Bronchial epithelial cell (primary cell): Measurements from ENCODE around the gene CCDC28B. TPM values are rescaled to one million over a fixed set of nuclear protein-coding genes. Genes with fewer than 3 reads are reported as not detected.

Experiments used
- DNase-seq: peaks from one replicate; pipeline ENCODE4 v3.0.0-alpha.2; 2010; ENCODE audit warnings: low read depth
- FAIRE-seq: peaks from 2 replicates; lab custom pipeline; 2011; peaks lifted over from hg19 to GRCh38; lab: Jason Lieb, UNC
- H3K27me3 ChIP-seq: 2 replicates; pipeline ENCODE4 v1.5.1; 2011; ENCODE audit warnings: low read length; ENCODE audit not compliant: control insufficient read depth, insufficient read depth
- H3K36me3 ChIP-seq: 2 replicates; pipeline ENCODE4 v1.5.1; 2011; ENCODE audit warnings: low read length; ENCODE audit not compliant: control insufficient read depth, insufficient read depth
- H3K4me3 ChIP-seq: 2 replicates; pipeline ENCODE4 v1.5.1; 2011; ENCODE audit warnings: mild to moderate bottlenecking, low read depth, low read length, control low read depth
- CTCF ChIP-seq: IDR thresholded peaks from 2 replicates; pipeline ENCODE4 v1.5.1; 2011; ENCODE audit warnings: mild to moderate bottlenecking, moderate library complexity, low read length, control low read depth, inconsistent platforms; ENCODE audit not compliant: insufficient read depth, severe bottlenecking
- total RNA-seq: library from RNA; depleted of rRNA; stranded (reverse); fragments of >200 nt; gene quantifications from 2 replicates; pipeline ENCODE4 v1.2.1, GENCODE V29; 2014

The CCDC28B gene
- total RNA-seq, 1 donor from 2014 or later = 2.9 TPM

DNA sequence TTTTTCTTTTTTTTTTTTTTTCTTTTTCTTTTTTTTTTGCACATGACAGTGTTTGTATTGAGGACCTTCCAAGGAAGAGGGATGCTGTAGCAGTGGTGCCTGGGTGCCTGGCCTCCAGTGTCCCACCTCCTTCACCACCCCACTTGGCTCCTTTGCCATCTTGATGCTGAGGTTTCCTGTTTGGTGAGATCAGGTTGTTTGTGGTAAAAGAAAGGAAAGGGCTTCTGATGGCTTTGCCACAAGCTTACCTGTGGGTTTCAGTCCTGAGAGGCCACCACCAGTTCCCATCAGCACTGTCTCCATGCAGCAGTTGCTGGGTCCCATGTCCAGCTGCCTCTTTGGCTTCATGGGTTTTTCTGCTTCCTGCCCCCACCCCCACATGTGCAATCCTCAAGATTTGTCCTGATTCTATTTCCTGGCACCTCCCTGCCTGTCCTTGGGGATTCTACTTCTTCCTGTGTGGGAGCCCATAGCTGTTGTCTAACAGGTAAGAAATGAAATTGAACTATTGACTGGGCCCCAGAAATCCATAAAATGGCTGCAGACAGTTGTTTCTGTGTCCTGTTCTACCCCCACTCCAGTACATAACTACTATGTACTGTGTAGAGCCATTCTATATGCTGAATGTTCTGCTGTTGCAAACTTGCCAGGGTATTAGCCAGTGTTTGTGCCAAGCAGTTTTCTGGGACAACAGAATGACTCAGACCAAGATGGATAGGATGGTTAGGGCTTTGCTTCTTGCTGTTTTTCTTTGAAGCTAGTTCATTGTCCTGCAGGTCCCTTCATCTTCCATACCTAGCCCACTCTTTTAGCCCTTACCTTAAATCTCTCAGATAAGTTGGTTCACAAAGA lies 4.2 kb upstream of the CCDC28B start:
- Histone ChIP-seq H3K36me3 (peaks cover 33% of the 10 kb centered on the region), H3K4me3 (no peak overlapping the region), H3K27me3 (no peaks in the 10 kb centered on the region)
- DNase-seq = no peak
- no peak for FAIRE-seq
- no peak for TF ChIP-seq CTCF

DNA sequence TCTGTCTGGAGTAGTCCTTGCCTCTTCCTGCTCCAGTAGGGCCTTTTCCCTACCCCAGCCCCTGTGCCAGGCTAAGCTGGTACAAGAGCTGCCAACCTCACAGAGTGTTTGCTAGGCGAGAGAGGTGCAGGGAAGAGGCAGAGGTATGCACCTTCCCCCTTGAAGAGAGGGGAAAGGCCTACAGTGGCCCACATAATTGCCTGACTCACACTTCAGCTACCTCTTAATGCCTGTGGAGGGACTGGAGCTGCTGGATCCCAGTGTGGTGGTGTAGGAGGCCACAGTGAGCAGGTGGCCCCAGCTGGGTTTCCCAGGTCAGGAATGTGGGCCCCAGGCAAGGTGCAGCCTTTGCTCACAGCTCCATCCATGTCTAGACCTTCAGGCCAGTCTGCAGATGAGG lies 3.3 kb upstream of the CCDC28B start:
- TF ChIP-seq CTCF = no peak
- peak; percentile 32 for FAIRE-seq
- Histone ChIP-seq H3K36me3 (peaks cover 30% of the 10 kb centered on the region), H3K4me3 (no peak overlapping the region), H3K27me3 (no peaks in the 10 kb centered on the region)
- no peak for DNase-seq

DNA sequence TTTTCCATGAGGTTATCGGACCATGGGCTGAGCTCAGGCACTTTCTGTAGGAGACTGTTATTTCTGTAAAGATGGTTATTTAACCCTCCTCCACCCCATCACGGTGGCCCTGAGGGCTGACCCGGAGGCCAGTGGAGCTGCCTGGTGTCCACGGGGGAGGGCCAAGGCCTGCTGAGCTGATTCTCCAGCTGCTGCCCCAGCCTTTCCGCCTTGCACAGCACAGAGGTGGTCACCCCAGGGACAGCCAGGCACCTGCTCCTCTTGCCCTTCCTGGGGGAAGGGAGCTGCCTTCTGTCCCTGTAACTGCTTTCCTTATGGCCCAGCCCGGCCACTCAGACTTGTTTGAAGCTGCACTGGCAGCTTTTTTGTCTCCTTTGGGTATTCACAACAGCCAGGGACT lies 2.6 kb upstream of the CCDC28B start:
- H3K4me3 ChIP-seq = no peak overlapping the region
- FAIRE-seq (no peak), DNase-seq (no peak)
- no peak for TF ChIP-seq CTCF
- H3K27me3 ChIP-seq = no peaks in the 10 kb centered on the region
- peaks cover 25% of the 10 kb centered on the region for H3K36me3 ChIP-seq

GRCh38 chr1:32198237-32199042 lies 2.0 kb upstream of the CCDC28B start:
- FAIRE-seq (no peak), DNase-seq (no peak)
- H3K27me3 ChIP-seq = no peaks in the 10 kb centered on the region
- H3K4me3 ChIP-seq = no peak overlapping the region
- no peak for TF ChIP-seq CTCF
- peaks cover 25% of the 10 kb centered on the region for H3K36me3 ChIP-seq

GRCh38 chr1:32199043-32199716 lies 1.2 kb upstream of the CCDC28B start:
- FAIRE-seq = no peak

More at GRCh38 chr1:32199043-32199716, 1.2 kb upstream of the CCDC28B start:
- Histone ChIP-seq H3K4me3 (no peak overlapping the region), H3K27me3 (no peaks in the 10 kb centered on the region), H3K36me3 (peaks cover 20% of the 10 kb centered on the region)
- DNase-seq = no peak
- TF ChIP-seq CTCF = no peak
